ENCODE data around the gene ARRB1.

The ARRB1 gene

DNA sequence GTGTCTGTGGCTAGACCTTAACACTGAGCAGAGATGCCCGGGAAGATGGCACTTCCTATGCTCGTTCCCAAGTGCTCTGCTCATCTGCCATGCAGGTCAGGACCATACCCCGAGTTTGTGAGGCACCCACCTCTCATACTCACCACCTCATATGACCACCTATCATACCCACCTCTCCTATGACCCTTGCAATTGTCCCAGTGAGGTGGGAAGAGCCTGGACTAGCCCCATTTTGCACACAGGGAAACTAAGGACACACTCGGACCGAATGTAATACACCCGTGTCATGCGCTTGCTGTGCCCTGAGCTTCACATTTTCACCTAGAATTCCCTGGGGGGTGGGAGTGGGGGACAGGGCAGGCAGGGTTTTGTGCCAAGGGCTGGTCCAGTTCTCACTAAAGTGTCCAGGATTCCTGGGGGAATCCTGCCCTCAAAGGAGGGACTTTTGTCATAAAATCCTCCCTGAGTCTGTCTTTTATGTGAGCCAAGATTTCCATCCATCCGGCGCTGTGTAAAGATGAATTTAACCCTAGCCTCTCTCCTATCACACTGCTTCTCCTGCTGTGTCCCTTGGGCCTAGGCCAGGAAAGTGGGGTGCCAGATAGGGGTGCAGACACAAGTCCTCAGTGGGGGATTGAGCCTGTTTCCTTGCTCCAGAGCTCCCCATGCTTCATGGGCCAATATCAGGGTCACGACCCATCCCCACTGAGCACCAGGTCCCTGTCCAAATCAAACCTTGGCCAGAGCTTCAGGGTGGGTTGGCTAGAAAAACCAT is 90.9 kb downstream of the ARRB1 start:
- no peak for DNase-seq (ENCODE audit: low spot score)
- no peak for FAIRE-seq

DNA sequence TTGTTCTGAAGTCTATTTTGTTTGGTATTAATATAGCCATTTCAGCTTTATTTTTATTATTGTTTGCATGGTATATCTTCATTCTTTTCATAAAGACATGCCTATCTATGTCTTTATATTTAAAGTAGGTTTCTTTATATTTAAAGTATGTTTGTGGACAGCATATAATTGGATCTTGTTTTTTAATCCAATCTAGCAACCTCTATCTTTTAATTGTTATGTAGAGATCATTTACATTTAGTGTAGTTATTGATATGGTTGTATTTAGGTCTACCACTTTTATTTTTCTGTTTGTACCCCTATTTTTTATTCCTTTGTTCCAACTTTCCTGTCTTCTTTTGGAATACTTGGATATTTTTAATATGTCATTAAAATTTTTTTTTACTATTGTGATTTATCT is 97.1 kb downstream of the ARRB1 start:
- no peak for FAIRE-seq
- DNase-seq (ENCODE audit: low spot score) = no peak

DNA sequence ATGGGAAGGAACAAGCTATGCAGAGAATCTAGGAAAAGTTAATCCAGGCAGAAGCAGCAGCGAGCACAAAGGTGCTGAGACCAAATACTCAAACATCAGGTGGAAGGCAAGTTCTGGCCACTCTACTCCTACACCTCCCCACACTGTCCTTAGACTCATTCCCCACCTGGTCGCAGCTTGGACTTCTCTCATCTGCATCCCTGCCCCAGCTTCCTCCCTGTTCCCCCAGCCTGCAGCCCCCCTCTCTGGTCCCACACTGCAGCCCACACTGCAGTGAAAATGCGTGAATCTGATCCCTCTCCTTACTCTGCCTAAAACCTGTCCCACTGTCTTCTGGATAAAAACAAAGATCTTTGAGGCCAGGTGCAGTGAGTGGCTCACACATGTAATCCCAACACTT is 101.8 kb downstream of the ARRB1 start:
- no peak for DNase-seq (ENCODE audit: low spot score)
- no peak for FAIRE-seq

DNA sequence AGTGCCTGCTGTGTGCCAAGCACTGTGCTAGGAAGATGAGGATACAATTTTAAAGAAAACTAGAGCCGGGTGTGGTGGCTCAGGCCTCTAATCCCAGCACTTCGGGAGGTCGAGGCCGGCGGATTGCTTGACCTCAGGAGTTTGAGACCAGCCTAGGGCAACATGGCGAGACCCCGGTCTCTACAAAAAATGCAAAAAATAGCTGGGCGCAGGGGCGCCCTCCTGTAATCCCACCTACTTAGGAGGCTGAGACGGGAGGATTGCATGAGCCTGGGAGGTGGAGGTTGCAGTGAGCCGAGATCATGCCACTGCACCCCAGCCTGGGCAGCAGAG is 102.6 kb downstream of the ARRB1 start:
- DNase-seq (ENCODE audit: low spot score) (no peak), FAIRE-seq (no peak)

DNA sequence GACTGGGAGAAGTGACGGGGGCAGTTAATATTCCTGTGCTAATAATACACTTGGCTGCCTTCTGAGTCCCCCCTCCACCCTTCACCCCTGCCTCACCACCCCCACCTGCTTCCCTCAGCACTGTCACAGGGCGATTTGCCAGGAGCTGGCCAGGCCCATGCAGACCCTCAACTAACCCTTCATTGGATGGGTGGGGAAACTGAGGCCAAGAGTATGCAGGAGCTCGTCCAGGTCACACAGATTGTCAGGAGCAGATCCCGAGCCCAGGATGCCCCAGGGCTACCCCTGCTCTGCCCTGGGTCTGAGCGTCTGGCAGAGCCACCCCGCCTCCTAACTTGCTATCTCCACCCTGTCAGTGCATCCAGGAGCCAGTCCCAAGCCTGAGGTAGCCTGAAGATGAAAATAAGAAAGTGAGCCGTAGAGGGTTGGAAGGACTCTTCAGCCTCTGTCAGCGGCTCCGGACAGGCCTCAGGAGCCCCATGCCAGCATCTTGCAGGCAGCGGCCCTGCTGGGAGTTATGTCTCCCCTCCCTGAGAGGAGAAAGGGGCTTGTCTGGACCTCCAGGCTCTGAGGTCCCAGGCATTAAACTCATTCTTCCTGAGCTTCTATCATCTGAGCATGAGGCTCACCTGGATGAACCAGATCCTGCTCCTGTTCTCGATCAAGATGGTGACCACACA is 104.7 kb downstream of the ARRB1 start:
- no peak for FAIRE-seq
- no peak for DNase-seq (ENCODE audit: low spot score)

DNA sequence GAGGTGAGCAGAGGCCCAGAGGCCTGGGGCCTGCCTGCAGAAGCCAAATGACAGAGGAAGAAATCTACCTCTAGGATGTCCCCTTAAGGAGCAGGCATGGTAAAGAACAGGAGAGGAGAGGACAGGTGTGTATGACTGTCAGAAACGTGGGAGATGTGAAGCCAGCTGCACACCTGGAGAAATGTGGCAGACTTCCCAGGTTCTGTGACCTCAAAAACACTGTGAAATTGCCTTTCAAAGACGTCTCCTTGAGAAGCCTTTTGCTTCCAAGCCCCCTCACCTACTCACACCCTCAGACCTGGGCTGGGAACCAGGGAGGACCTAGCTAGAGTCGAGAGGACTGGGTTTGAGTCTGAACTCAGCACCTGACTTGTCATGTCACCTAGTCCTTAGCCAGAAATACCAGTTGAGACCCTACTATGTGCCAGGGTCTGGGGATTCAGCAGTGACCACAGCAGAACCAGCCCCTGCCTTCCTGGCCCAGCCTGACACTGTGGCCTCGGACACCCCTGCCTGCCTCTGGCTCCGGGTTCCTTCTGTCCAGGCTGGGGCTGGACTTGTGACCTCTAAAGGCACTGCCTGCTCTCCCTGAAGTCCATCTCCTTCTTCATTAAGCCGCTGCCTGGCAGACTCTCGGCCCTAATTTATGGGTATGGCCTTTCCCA is 105.3 kb downstream of the ARRB1 start:
- DNase-seq (ENCODE audit: low spot score) = no peak
- FAIRE-seq = no peak

DNA sequence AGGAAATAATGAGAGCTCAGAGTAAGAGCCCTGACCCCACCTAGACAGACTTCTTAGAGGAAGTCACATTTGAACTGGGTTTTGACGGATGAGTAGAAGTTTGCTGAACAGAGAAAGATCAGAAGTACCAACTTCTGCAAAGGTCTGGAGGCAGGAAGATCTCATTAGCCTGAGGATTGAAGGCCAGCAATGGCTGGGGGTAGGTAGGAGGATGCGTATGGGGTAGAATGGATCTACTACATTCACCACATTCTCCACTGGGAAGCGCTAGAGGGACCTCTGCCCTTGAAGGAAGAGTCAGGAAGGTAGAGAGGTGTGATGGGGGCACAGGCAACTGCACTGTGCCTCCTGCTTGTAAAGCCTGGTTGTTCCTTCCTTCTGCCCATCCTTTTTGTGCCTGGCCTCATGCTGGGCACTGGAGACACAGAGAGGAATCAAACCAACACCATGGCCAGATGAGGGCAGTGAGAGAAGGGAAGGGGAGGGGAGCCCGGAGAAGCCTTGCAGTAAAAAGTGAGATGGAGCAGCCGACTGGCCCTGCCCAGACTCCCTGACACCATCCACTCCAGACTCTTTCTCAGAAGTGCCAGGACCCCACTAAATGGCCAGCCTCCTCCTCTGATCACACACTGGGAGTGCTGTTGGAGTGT is 106.0 kb downstream of the ARRB1 start:
- no peak for FAIRE-seq
- no peak for DNase-seq (ENCODE audit: low spot score)

DNA sequence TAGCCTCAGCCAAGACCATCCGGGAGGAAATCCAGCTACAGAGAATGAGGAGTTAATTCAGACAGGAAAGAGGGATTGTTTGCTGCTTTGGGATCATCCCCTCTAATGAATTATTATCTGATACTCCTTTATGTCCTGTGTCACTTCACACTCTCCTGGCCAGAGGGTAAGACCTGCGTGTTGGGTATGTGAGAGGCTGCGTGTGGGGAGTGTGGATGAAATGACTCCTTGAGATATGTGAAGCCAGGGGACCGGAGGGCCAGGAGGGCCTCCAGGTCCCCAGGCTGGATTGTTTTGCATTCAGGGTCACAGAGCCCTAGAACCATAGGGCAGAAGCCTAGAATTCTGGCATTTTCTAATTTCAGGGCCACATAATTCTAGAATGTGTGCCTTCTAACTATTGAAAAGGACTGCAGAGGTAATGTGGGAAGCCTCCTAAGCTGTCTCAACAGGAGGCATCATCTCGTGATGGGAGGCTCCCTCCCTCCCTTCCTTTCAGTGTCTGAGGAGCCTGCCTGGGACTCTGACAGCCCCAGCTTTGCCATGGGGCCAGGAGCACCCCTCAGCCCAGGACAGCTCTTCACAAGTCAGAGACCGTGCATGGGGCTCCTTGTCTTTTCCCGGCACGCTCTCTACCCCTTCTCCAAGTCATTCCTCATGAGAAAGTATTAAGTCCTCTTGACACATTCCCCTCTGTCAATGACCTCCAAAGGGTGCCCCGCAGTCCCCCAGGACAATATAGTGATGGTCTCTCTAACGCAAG is 107.2 kb downstream of the ARRB1 start:
- FAIRE-seq = no peak
- DNase-seq (ENCODE audit: low spot score) = no peak

DNA sequence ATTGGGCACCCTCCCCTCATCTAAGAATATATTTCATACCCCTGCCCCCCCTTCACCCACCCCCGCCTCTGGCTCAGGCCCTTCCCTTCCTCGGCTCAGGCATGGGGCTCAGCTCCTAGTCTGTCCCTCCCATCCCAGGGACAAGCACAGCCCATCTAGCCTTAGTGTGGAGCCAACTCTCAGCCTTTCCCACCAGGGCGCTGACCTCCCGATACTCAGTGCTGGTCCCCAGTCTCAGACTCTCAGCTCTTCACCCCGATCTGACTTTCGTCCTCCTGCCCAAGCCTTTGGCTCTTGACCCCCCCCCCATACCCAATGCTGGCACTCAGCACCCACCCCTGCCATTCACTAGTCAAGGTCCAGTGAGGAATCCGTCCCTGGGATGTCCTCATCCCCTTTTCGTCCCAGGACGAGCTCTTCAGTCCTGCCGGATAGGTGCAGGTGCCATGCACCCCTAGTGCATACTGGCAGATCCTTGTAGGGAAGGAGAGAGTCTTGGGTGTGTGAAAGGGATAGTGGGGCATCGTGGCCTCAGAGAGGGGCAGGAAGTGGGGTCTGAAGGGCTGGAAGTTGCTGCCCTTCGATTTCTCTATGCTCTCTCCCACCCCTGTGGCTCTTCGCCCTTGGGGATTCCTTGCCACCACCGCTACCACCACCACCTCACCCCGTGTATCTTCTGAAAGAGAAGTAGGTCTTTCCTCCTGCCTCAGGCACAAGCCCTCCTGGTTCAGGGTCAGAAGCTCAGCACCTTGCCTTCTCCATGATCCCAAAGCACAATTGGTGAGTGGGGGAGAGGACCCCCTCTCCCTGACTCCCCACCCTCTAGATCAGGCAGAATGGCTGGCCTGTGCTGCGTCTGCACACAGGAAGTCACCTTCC is 108.5 kb downstream of the ARRB1 start:
- no peak for DNase-seq (ENCODE audit: low spot score)
- FAIRE-seq = no peak

DNA sequence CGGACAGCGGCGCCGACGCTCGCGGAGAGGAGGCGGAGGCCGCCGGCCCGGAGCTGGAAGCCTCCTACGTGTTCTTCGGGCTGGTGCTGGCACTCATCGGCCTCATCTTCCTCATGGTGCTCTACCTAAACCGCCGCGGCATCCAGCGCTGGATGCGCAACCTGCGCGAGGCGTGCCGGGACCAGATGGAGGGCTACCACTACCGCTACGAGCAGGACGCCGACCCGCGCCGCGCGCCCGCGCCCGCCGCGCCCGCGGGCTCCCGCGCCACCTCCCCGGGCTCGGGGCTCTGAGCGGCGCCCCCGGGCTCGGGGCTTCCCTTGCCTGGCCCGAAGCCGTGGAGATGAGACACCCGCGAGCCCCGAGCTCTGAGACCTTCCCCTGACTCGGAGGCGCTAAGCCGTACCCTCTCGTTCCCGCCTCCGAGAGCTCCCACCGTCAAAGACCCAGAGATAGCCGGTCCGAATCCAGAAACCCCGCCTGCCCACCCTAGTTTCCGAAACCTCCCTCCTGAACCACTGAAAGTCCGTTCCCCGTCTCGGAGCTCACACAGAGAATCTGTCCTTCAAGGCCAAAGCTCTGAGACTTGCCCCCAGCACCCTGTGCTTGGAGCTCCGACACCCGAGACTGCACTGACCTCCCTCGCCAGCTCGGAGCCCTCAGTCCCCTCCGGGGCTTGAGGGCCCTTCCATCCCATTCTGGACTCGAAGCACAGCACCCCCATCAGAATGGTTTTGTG is 109.4 kb downstream of the ARRB1 start:
- no peak for FAIRE-seq

DNA sequence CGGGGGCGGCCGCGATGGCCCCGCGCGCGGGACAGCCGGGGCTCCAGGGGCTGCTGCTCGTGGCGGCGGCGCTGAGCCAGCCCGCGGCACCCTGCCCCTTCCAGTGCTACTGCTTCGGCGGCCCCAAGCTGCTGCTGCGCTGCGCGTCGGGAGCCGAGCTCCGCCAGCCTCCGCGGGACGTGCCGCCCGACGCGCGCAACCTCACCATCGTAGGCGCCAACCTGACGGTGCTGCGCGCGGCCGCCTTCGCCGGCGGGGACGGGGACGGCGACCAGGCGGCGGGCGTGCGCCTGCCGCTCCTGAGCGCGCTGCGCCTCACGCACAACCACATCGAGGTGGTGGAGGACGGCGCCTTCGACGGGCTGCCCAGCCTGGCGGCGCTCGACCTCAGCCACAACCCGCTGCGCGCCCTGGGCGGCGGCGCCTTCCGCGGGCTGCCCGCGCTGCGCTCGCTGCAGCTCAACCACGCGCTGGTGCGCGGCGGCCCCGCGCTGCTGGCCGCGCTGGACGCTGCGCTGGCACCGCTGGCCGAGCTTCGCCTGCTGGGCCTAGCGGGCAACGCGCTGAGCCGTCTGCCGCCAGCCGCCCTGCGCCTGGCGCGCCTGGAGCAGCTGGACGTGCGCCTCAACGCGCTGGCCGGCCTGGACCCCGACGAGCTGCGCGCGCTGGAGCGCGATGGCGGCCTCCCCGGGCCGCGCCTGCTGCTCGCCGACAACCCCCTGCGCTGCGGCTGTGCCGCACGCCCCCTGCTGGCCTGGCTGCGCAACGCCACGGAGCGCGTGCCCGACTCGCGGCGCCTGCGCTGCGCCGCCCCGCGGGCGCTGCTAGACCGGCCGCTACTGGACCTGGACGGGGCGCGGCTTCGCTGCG is 110.2 kb downstream of the ARRB1 start:
- FAIRE-seq (peak; percentile 93), DNase-seq (ENCODE audit: low spot score) (peak; percentile 79)

More for the DNA sequence above, 109.4 kb downstream of the ARRB1 start:
- no peak for DNase-seq (ENCODE audit: low spot score)

DNA sequence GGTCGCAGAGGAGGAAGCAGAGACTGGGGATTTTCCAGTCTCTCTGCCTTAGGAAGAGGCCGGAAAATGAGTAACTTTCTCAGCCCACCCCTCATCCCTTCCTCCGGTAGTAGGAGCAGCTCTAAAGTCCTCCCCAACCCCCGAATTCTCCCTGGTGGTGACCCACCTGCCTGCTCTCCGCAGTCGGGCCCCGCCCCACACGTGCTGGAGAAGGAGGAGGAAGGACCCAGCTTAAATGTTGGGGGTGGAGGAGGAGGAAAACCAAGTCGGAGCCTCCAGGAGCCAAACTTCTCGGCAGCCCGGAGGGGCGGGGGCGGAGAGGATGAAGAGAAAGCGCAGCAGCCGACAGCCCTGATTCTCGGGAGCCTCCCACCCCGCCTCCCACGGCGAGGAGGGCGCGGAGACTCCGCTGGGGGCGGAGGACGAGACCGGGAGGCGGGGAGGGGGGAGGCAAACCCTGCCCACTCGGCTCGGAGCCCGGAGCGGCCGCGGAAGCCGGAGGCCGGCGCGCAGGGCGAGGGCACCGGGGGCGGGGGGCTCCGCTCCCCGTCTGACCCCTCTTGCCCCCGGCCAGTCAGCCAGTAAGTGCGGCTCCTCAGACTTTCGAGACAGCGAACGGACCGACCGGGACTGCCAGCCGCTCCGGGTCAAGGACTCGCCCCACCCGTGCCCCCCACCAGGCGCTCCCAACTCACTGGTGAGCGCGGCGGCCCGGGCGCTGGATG is 111.0 kb downstream of the ARRB1 start, which contains the start of gene TPBGL:
Gene TPBGL, plus strand, starts transcription at position 464 of the 725 bp plus-strand sequence. CDS start 276 bp downstream, outside the sequence.
- no peak for FAIRE-seq
- peak; percentile 59 for DNase-seq (ENCODE audit: low spot score)

DNA sequence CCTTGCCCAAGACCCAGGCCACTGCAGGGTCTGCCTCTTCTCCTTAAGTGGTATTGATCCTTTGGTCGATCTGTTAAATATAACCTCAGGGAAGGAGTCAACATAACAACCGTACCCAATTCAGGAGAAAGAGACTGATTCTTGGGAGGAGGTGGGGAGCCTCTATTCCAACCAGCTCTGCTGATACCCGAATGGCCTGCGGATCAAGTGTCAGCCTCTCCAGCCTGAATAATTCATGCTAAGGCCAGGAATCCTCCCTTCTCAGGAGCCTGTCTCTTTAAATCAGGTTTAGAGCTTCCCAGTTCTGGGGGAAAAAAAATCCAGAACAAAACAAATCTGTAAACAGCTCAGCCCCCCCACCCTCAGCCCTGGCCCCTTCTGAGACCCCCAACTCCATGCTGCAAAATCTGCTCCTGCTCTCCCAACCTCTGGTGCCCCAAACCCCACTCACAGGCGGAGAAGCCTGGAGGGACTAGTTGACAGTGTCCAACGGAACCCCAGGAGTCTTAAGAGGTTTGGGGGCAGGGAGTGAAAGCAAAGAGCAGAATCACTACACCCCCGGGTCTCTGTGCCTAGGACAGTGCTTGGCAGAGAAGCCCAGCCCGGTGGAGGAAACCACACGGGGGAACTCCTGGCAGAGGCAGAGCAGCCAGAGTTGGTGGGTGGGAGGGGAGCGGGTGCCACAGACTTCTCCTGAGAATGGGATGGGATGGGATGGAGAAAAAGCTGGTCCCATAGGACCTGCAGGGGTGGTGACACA is 111.8 kb downstream of the ARRB1 start:
- DNase-seq (ENCODE audit: low spot score) (no peak), FAIRE-seq (no peak)

DNA sequence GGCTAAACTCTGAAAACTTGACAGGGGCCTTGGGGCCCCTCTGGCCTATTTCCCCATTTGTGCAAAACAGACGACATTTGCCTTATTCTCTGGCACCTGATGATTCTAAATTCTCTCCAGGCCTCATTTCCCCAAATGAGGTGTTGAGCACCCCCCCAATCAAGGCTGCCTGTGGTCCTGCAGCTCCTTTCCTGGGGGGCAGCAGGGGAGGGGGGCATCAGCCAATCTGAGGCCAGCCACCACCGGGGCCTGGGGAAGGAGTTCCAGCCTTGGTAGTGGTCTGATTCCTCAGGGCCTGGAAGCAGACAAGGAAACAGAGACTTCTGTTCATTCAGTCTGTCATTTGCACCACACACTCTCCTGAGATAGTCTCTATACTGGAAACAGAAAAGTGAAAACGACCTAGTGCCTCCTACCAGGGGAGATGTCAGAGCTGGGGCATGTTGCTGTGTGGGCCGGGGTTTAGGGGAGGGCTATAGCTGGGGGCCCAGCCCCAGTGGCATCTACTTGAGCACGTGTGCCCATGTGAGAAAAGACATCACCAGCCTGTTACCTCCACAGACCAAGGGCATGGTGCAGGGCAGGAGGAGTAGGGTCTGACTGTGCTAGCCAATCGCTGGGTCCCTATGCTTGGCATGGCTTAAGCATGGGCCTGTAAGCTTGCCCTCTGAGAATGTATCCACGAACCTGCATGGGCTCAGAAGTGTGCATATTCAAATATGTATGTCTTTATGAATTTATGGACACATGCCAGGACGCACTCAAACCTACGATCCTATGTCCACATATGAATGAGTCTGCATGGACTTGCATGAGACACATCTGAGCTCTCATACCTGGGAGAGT is 112.6 kb downstream of the ARRB1 start:
- DNase-seq (ENCODE audit: low spot score) (no peak), FAIRE-seq (no peak)

DNA sequence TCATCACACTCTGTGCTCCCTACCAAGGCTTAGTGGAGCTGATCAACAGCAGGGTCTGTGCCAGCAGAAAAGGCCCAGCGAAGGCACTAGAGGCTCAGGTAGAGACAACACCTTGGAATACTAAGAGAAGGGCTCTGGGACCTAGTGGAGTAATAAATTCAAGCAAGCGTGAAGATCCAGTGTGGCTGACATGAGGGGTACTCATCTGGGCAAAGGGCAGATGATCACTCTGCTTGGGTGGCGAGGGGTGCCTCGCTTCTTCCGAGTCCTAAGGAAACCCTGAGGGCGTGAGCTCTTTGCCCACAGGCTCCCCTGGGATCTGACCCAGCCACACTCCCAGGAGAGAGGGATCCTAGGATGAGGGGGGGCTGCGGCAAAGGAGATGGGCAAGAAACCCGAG is 114.4 kb downstream of the ARRB1 start:
- DNase-seq (ENCODE audit: low spot score) = no peak
- FAIRE-seq = no peak

DNA sequence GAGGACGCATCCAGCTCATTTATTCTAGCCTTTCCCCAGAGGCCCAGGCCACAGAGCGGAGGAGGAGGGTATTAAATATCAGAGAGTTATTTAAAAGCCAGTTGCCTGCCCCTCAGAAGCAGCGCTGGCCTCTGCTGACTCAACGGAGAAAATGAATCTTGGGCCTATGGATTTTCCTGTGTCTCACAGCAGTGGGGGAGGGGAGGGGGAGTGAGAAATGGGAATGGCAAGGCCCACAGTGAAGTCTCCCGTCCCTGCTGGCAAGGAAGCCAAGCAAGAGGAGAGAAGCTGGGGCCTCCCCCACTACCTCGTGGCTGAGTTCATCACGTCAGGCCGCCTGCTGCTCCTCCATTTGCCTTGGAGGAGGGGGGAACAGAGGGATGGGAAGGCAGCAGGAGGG is 115.4 kb downstream of the ARRB1 start:
- no peak for DNase-seq (ENCODE audit: low spot score)

More for the DNA sequence above, 115.4 kb downstream of the ARRB1 start:
- FAIRE-seq = no peak
